GM12892 (cell line): Measurements from ENCODE around the gene EQTN.

Experiments used
- POLR2A ChIP-seq: IDR thresholded peaks from 2 replicates; pipeline ENCODE4 v1.6.1; 2011; ENCODE audit warnings: low read depth, low read length, control low read depth
- POLR2AphosphoS5 ChIP-seq: IDR thresholded peaks from 2 replicates; pipeline ENCODE4 v1.6.1; 2011; ENCODE audit warnings: low read depth, low read length, control low read depth

DNA sequence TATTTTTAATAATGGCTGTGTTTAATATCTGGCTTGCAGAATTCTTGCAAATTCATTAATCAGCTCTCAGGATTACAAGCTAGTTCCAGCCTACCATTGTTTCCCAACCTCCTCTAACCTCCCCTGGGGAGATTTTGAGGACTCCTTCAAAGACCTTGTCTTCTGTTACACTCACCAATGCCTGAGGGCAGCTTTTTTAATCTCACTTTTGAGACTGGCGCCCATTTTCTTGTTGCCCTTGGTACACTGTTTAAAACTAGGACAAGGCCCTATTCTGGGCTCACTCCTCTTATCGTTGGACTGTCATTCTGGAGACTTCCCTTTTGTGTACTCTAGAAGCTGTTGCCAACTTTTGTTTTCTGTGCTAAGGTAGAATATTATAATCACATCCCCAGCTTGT is 13.6 kb upstream of the EQTN start:
- TF ChIP-seq POLR2A = no peak
- TF ChIP-seq POLR2AphosphoS5 = no peak
